Measurements from ENCODE around the gene PACSIN2.

PACSIN2 gene

GRCh38 chr22:42878561-42879305, 136.2 kb downstream of the PACSIN2 start:
- no peak for DNase-seq

- no peak for DNase-seq
These were observed 137.2 kb downstream of the PACSIN2 start for GRCh38 chr22:42877597-42878340.

GRCh38 chr22:42877158-42877557, 137.8 kb downstream of the PACSIN2 start:
- no peak for DNase-seq

- no peak for DNase-seq
These were observed 138.9 kb downstream of the PACSIN2 start for GRCh38 chr22:42876041-42876440.

GRCh38 chr22:42874010-42874409, 140.9 kb downstream of the PACSIN2 start:
- DNase-seq: no peak

GRCh38 chr22:42873356-42873755, 141.6 kb downstream of the PACSIN2 start:
- DNase-seq: no peak

- no peak for DNase-seq
These were observed 142.1 kb downstream of the PACSIN2 start for GRCh38 chr22:42872821-42873220.

GRCh38 chr22:42871146-42872050, 143.6 kb downstream of the PACSIN2 start:
- no peak for DNase-seq

GRCh38 chr22:42869888-42870480, 145.0 kb downstream of the PACSIN2 start:
- no peak for DNase-seq

- DNase-seq: no peak
These were observed 145.5 kb downstream of the PACSIN2 start for GRCh38 chr22:42869463-42869862.

- no peak for DNase-seq
These were observed 146.1 kb downstream of the PACSIN2 start for GRCh38 chr22:42868751-42869251.

GRCh38 chr22:42866100-42866499, 148.8 kb downstream of the PACSIN2 start:
- DNase-seq: no peak

- no peak for DNase-seq
These were observed 149.4 kb downstream of the PACSIN2 start for GRCh38 chr22:42865536-42865935.

GRCh38 chr22:42863349-42863961, 151.5 kb downstream of the PACSIN2 start:
- peak; percentile 71 for DNase-seq

GRCh38 chr22:42862045-42862734, 152.8 kb downstream of the PACSIN2 start:
- no peak for DNase-seq

GRCh38 chr22:42860968-42861367, 154.0 kb downstream of the PACSIN2 start:
- no peak for DNase-seq

GRCh38 chr22:42857845-42858481, 157.0 kb downstream of the PACSIN2 start:
- no peak for DNase-seq

GRCh38 chr22:42856865-42857704, 157.9 kb downstream of the PACSIN2 start, which contains the start of gene ARFGAP3:
Gene ARFGAP3 (minus strand): TSS chr22:42857273. CDS start chr22:42857182, 91 bp downstream.
- DNase-seq: peak; percentile 93

- peak; percentile 36 for DNase-seq
These were observed 158.6 kb downstream of the PACSIN2 start for GRCh38 chr22:42856179-42856864.

Data from activated CD4-positive, alpha-beta T cell treated with anti-CD3 and anti-CD28 coated beads, Interleukin-2, amount 50 U/mL, for 16 hours (primary cell).